ENCODE data around the gene MPV17L2.

DNA sequence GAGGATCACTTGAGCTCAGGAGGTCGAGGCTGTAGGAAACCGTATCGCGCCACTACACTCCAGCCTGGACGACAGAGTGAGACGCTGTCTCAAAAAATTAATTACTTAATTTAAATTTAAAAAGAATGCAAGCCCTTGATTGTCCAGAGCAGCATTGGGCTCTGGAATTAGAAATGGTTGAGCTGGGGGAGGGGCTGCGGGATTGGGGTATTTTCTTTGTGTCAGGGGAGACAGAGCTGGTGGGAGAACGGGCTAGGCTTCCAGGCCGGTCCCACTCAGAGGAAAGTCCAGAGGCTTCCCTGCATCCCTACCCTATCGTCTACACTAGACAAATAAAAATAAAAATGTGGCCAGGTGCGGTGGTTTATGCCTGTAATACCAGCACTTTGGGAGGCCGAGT is 13.0 kb downstream of the MPV17L2 start:
- TF ChIP-seq, protein P1, sequence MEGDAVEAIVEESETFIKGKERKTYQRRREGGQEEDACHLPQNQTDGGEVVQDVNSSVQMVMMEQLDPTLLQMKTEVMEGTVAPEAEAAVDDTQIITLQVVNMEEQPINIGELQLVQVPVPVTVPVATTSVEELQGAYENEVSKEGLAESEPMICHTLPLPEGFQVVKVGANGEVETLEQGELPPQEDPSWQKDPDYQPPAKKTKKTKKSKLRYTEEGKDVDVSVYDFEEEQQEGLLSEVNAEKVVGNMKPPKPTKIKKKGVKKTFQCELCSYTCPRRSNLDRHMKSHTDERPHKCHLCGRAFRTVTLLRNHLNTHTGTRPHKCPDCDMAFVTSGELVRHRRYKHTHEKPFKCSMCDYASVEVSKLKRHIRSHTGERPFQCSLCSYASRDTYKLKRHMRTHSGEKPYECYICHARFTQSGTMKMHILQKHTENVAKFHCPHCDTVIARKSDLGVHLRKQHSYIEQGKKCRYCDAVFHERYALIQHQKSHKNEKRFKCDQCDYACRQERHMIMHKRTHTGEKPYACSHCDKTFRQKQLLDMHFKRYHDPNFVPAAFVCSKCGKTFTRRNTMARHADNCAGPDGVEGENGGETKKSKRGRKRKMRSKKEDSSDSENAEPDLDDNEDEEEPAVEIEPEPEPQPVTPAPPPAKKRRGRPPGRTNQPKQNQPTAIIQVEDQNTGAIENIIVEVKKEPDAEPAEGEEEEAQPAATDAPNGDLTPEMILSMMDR (IDR thresholded peaks at IDR 0.05 in 4 of 5, conservative IDR thresholded peaks at IDR 0.05 in 1 of 5) = no peak
- no peak for TF ChIP-seq POLR2A (IDR thresholded peaks at IDR 0.05)
